Mesendoderm (in vitro differentiated cells): ENCODE measurements around the gene RASGEF1B.
"Not testable (repeated sequence)": the region's sequence is repeated elsewhere in the genome, so short reads cannot be mapped to it uniquely, and the experiment has no call there.

Experiments
- DNase-seq: peaks from one replicate; pipeline ENCODE4 v3.0.0; 2013
- H2AK5ac ChIP-seq: 2 replicates; pipeline ENCODE4 v1.6.1; 2013; ENCODE audit warnings: low read length, inconsistent platforms
- H2BK120ac ChIP-seq: 2 replicates; pipeline ENCODE4 v1.6.1; 2013; ENCODE audit warnings: low read depth, mild to moderate bottlenecking, low read length, moderate library complexity, mixed read lengths
- H2BK15ac ChIP-seq: replicated peaks from 2 replicates; pipeline ENCODE4 v1.6.1; 2013; ENCODE audit warnings: low read depth, mild to moderate bottlenecking, moderate library complexity
- H2BK5ac ChIP-seq: 2 replicates; pipeline ENCODE4 v1.6.1; 2013; ENCODE audit warnings: low read length, inconsistent platforms
- H3K18ac ChIP-seq: 2 replicates; pipeline ENCODE4 v1.6.1; 2013; ENCODE audit warnings: mild to moderate bottlenecking, low read length, mixed read lengths
- H3K23ac ChIP-seq: one replicate; pipeline ENCODE4 v1.6.1; 2013; ENCODE audit warnings: low read length
- H3K27ac ChIP-seq: 2 replicates; pipeline ENCODE4 v1.5.1; 2013; ENCODE audit warnings: low read depth, mild to moderate bottlenecking, inconsistent platforms, low read length, moderate library complexity
- H3K27me3 ChIP-seq: 2 replicates; pipeline ENCODE4 v1.6.1; 2013; ENCODE audit warnings: low read length, control low read depth, mild to moderate bottlenecking, inconsistent platforms; ENCODE audit not compliant: insufficient read depth, poor library complexity
- H3K36me3 ChIP-seq: 2 replicates; pipeline ENCODE4 v1.6.1; 2013; ENCODE audit warnings: low read length, inconsistent platforms; ENCODE audit not compliant: control insufficient read depth, insufficient read depth
- H3K4ac ChIP-seq: one replicate; pipeline ENCODE4 v1.6.1; 2013; ENCODE audit warnings: low read depth, mild to moderate bottlenecking, low read length, moderate library complexity
- H3K4me1 ChIP-seq: 2 replicates; pipeline ENCODE4 v1.6.1; 2013; ENCODE audit warnings: low read depth, low read length, inconsistent platforms; ENCODE audit not compliant: control insufficient read depth
- H3K4me2 ChIP-seq: 2 replicates; pipeline ENCODE4 v1.6.1; 2013; ENCODE audit warnings: low read length
- H3K4me3 ChIP-seq: 2 replicates; pipeline ENCODE4 v1.5.1; 2013; ENCODE audit warnings: mild to moderate bottlenecking, low read length
- H3K56ac ChIP-seq: one replicate; pipeline ENCODE4 v1.6.1; 2013; ENCODE audit warnings: low read length
- H3K79me1 ChIP-seq: 2 replicates; pipeline ENCODE4 v1.6.1; 2013; ENCODE audit warnings: low read length, inconsistent platforms
- H3K79me2 ChIP-seq: 2 replicates; pipeline ENCODE4 v1.6.1; 2013; ENCODE audit warnings: mild to moderate bottlenecking, low read length; ENCODE audit not compliant: control insufficient read depth, insufficient read depth
- H3K9ac ChIP-seq: 2 replicates; pipeline ENCODE4 v1.6.1; 2013; ENCODE audit warnings: low read length, inconsistent platforms
- H4K5ac ChIP-seq: one replicate; pipeline ENCODE4 v1.6.1; 2013; ENCODE audit warnings: low read length
- H4K8ac ChIP-seq: one replicate; pipeline ENCODE4 v1.6.1; 2013; ENCODE audit warnings: low read depth, mild to moderate bottlenecking, control low read depth, low read length, moderate library complexity
- WGBS: extraction: QIAGEN DNeasy Blood & Tissue Kit; methylation state at CpG from one replicate; pipeline ENCODE4 v1.1.7; 2013; ENCODE audit warnings: low lambda C conversion rate, missing lambda C conversion rate; ENCODE audit not compliant: insufficient coverage; ENCODE audit errors: extremely low coverage; 5-methylcytosine and 5-hydroxymethylcytosine counted together

RASGEF1B gene

DNA sequence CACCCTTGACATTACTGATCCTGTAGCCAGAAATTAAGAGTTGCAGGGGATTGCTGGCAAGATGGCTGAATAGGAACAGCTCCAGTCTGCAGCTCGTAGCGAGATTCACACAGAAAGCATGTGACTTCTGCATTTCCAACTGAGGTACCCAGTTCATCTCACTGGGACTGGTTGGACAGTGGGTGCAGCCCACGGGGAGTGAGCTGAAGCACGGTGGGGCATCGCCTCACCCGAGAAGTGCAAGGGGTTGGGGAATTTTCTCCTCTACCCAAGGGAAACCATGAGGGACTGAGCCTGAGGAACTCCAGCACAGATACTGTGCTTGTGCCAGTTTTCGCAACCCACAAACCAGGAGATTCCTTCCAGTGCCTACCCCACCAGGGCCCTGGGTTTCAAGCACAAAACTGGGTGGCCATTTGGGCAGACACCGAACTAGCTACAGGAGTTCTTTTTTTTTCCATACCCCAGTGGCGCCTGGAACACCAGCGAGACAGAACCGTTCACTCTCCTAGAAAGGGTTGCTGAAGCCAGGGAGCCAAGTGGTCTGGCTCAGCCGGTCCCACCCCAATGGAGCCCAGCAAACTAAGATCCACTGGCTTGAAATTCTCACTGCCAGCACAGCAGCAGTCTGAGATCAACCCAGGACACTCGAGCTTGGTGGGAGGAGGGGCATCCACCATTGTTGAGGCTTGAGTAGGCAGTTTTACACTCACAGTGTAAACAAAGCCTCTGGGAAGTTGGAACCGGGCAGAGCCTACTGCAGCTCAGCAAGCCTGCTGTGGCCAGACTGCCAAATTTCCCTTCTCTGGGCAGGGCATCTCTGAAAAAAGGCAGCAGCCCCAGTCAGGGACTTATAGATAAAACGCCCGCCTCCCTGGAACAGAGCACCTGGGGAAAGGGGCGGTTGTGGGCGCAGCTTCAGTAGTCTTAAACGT lies 1.9 kb upstream of the RASGEF1B start:
- not testable (repeated sequence) for H3K79me1 ChIP-seq, H3K4ac ChIP-seq, H2BK120ac ChIP-seq, H3K27me3 ChIP-seq, H4K8ac ChIP-seq, H3K36me3 ChIP-seq, H3K18ac ChIP-seq, H3K4me2 ChIP-seq, H2BK15ac ChIP-seq, H3K4me1 ChIP-seq, H3K9ac ChIP-seq, H4K5ac ChIP-seq, H2BK5ac ChIP-seq, H3K27ac ChIP-seq, H3K23ac ChIP-seq, H3K4me3 ChIP-seq
- DNase-seq = peak; percentile 68
- WGBS = no CpG with 5 or more reads among the region's 19 CpGs
- Histone ChIP-seq H2AK5ac (peak overlapping the region; percentile 22), H3K56ac (peak overlapping the region; percentile 42), H3K79me2 (peaks cover 24% of the 10 kb centered on the region)

DNA sequence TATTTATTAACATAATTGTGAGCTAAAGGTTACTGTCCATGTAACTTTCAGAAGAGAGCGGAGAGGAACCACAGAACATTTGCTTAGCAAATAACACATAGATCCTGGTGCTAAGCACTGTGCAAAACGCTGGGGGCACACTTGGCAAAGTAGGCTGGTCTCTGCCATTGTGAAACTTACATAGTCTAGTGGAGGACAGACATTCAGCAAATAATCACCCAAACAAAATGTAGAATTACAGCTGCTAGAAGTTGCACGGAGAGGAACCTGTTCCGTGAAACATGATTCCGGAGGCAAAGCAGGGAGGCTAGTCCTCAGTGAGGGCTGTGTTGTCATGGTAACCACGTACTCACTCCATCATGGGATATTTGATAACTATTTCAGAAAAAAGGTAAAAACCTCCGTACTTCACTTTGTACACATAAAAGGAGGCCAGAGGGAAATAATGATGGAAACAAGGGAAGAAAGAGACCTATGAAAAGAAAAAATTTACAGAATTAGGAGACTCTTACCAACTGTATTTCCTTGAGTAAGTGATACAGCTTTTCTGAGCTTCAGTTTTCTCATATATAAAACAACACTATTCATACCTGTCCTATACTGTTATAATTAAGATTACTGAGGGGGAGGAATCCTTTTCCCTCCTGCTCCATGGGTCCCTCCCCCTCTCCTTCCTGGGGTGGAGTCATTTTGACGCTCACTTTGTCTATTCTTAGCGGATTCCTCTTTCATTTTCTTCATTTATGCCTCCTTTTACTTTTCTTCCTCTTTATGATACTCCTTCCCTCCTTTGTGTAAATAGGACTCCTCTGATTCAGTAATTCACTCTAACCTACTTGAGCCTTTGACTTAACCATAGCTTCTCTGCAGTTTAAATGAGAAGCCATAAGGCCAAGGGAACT lies 825 bp upstream of the RASGEF1B start:
- Histone ChIP-seq H3K23ac (no peak overlapping the region), H3K18ac (no peak overlapping the region), H3K79me1 (no peaks in the 10 kb centered on the region), H3K27ac (no peak overlapping the region), H3K4me2 (peak overlapping the region; percentile 71), H2BK120ac (no peak overlapping the region), H4K8ac (no peak overlapping the region), H3K4me1 (peaks cover 2% of the 10 kb centered on the region), H3K79me2 (peaks cover 26% of the 10 kb centered on the region), H3K36me3 (no peaks in the 10 kb centered on the region), H3K9ac (peak overlapping the region; percentile 48), H3K4ac (no peak overlapping the region), H2BK5ac (no peak overlapping the region), H3K27me3 (no peaks in the 10 kb centered on the region), H3K56ac (no peak overlapping the region), H4K5ac (no peak overlapping the region), H3K4me3 (no peak overlapping the region), H2BK15ac (peak overlapping the region; percentile 25), H2AK5ac (no peak overlapping the region)
- DNase-seq = peak; percentile 75
- WGBS = no CpG with 5 or more reads among the region's 9 CpGs

DNA sequence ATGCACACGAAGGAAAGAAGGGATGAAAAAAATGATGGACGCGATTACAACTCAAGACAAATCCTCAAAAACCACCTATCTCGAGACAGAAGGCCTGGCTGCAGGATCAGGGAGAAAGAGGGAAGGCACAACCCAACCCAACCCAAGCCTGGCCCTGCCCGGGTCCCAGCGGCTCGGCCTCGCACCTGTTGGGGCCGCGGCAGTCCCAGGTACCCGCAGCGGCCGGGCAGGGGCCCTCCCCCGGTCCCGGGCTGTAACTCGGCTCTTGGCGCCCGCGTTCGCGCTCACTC lies 464 bp downstream of the RASGEF1B start:
- H2BK15ac ChIP-seq = no peak overlapping the region
- no peak overlapping the region for H3K23ac ChIP-seq
- WGBS = no CpG with 5 or more reads among the region's 21 CpGs
- peak overlapping the region; percentile 83 for H3K4me3 ChIP-seq
- H3K4me2 ChIP-seq = peak overlapping the region; percentile 77
- H3K79me2 ChIP-seq = peaks cover 26% of the 10 kb centered on the region
- peak overlapping the region; percentile 70 for H3K56ac ChIP-seq
- peak overlapping the region; percentile 72 for H3K4ac ChIP-seq
- no peaks in the 10 kb centered on the region for H3K79me1 ChIP-seq
- H3K9ac ChIP-seq = peak overlapping the region; percentile 75
- H3K27me3 ChIP-seq = no peaks in the 10 kb centered on the region
- H3K18ac ChIP-seq = peak overlapping the region; percentile 85
- H3K4me1 ChIP-seq = peaks cover 2% of the 10 kb centered on the region
- H2BK5ac ChIP-seq = no peak overlapping the region
- H4K8ac ChIP-seq = no peak overlapping the region
- H2AK5ac ChIP-seq = no peak overlapping the region
- peak overlapping the region; percentile 81 for H3K27ac ChIP-seq
- H2BK120ac ChIP-seq = peak overlapping the region; percentile 52
- DNase-seq = peak; percentile 54
- H4K5ac ChIP-seq = no peak overlapping the region
- H3K36me3 ChIP-seq = no peaks in the 10 kb centered on the region

DNA sequence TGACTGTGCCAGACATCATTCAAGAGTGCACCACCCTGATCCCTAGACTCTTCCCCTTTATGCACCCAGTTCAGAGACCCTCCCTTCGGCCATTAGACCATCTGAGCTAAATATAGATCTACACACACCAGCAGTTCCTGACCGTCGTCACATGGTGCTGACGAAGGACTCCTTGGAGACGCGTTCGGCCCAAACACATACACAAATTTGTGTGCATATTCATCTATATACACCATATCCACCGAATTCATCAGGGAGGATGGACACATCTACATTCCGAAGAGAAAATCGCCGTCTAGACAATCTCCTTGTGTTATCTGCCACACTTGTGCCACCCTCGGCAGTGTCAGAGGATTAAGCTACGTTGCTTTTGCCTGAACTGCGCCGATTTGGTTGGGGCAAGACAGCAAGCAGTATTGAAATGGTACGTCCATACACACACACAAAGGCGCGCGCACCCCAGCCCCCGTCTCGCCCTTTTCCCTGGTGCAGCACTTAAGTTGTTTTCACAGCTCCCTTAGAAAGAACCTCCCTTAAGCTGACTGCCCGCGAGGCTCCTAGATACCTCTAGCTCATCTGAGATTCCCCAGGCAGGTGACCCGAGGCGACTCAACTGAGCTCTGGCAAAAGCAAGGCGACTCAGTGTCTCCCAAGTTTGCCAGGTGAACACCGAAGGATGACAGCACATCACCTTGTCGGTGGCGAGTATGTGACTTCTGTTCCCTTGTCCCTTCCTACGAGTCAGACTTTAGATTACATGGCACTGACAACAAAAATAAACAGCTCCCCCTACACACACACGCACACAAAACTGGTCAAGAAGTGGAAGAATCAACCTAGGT lies 1.0 kb downstream of the RASGEF1B start:
- peak overlapping the region; percentile 85 for H3K18ac ChIP-seq
- no peak overlapping the region for H2BK15ac ChIP-seq
- no peak overlapping the region for H3K4ac ChIP-seq
- no peaks in the 10 kb centered on the region for H3K79me1 ChIP-seq
- no peak overlapping the region for H2BK5ac ChIP-seq
- no peak overlapping the region for H4K5ac ChIP-seq
- H3K4me2 ChIP-seq = peak overlapping the region; percentile 77
- H3K36me3 ChIP-seq = no peaks in the 10 kb centered on the region
- no CpG with 5 or more reads among the region's 31 CpGs for WGBS
- peak overlapping the region; percentile 83 for H3K4me3 ChIP-seq
- no peak overlapping the region for H4K8ac ChIP-seq
- H3K79me2 ChIP-seq = peaks cover 31% of the 10 kb centered on the region
- peak overlapping the region; percentile 75 for H3K9ac ChIP-seq
- H3K27me3 ChIP-seq = no peaks in the 10 kb centered on the region
- peak overlapping the region; percentile 70 for H3K56ac ChIP-seq
- H3K4me1 ChIP-seq = peaks cover 2% of the 10 kb centered on the region
- H2BK120ac ChIP-seq = no peak overlapping the region
- H2AK5ac ChIP-seq = peak overlapping the region; percentile 6
- H3K27ac ChIP-seq = peak overlapping the region; percentile 81
- peak; percentile 77 for DNase-seq
- no peak overlapping the region for H3K23ac ChIP-seq

DNA sequence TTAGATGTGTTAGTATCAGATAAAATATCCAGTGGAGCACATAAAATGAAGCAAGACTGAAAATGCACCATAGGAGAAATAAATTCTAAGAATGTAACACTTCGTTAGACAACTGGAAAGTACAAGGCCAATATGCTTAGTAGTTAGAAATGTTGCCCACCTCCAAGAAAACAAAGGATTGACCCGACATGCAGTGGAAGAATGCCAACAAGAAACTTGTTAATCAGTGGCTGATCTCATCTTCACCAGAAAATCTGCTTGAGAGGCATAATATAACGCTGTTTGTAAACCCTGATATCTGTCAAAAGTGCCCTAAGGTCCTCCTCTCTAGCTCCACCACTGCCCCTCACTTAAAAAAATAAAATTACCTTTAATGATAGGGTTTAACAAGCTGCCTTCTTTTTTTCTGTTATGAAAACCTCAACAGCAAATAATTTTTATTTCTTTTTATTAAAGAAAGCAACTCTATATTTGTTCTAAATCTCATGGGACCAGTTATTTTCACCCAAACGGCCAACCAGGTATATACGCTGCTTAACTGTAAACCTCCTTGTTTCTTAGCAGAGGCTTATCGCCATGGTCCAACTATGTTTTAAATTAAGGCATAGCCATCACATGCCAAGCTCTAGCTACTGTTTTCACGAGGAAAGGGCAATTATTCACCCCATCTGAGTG lies 1.8 kb downstream of the RASGEF1B start:
- Histone ChIP-seq H3K79me2 (peaks cover 36% of the 10 kb centered on the region), H3K18ac (peak overlapping the region; percentile 19), H2AK5ac (no peak overlapping the region), H3K4ac (no peak overlapping the region), H3K9ac (peak overlapping the region; percentile 75), H3K23ac (no peak overlapping the region), H3K4me3 (peak overlapping the region; percentile 83), H3K27ac (no peak overlapping the region), H3K4me1 (peaks cover 2% of the 10 kb centered on the region), H4K8ac (no peak overlapping the region), H3K36me3 (no peaks in the 10 kb centered on the region), H2BK5ac (no peak overlapping the region), H3K4me2 (peak overlapping the region; percentile 77), H3K56ac (peak overlapping the region; percentile 70), H2BK120ac (no peak overlapping the region), H3K27me3 (no peaks in the 10 kb centered on the region), H2BK15ac (no peak overlapping the region), H4K5ac (no peak overlapping the region), H3K79me1 (peaks cover 2% of the 10 kb centered on the region)
- WGBS = no CpG with 5 or more reads among the region's 7 CpGs
- DNase-seq = peak; percentile 51
